Measurements from ENCODE around the gene PDSS2.

GRCh38 chr6:107123501-107123900, 335.9 kb downstream of the PDSS2 start:
- TF ChIP-seq CTCF (IDR thresholded peaks at IDR 0.05): no peak
- TF ChIP-seq EZH2 (IDR thresholded peaks at IDR 0.05; ENCODE audit: borderline replicate concordance, insufficient read depth, low read depth, low read length, poor library complexity, severe bottlenecking): no peak

Measured in B cell (primary cell).